HG02981 (cell line): Measurements from ENCODE around the gene SHISA2.

Experiments
- ATAC-seq: cut with Tn5 transposase; IDR thresholded peaks from one replicate; pipeline ENCODE4 v1.9.1; 2021; ENCODE audit warnings: mild to moderate bottlenecking, moderate library complexity; ENCODE audit not compliant: unreplicated experiment

SHISA2 gene

GRCh38 chr13:26050568-26051230 lies 1.1 kb downstream of the SHISA2 start:
- no peak for ATAC-seq

- no peak for ATAC-seq
These were observed 3.1 kb downstream of the SHISA2 start for GRCh38 chr13:26048741-26049140.

GRCh38 chr13:26047040-26047439 lies 4.8 kb downstream of the SHISA2 start:
- no peak for ATAC-seq

- ATAC-seq: no peak
These were observed 5.2 kb downstream of the SHISA2 start for GRCh38 chr13:26046639-26047038.

- no peak for ATAC-seq
These were observed 6.7 kb downstream of the SHISA2 start for GRCh38 chr13:26045142-26045541.

GRCh38 chr13:26042785-26043184 lies 9.0 kb downstream of the SHISA2 start:
- ATAC-seq: no peak

GRCh38 chr13:26041444-26041843 lies 10.4 kb downstream of the SHISA2 start:
- no peak for ATAC-seq

GRCh38 chr13:26038931-26039475 lies 12.8 kb downstream of the SHISA2 start:
- ATAC-seq: no peak

- no peak for ATAC-seq
These were observed 14.5 kb downstream of the SHISA2 start for GRCh38 chr13:26037302-26037701.

- no peak for ATAC-seq
These were observed 15.4 kb downstream of the SHISA2 start for GRCh38 chr13:26036383-26036782.

- no peak for ATAC-seq
These were observed 17.8 kb downstream of the SHISA2 start for GRCh38 chr13:26034018-26034417.

- no peak for ATAC-seq
These were observed 21.5 kb downstream of the SHISA2 start for GRCh38 chr13:26030331-26030730.

GRCh38 chr13:26029581-26030136 lies 22.2 kb downstream of the SHISA2 start:
- no peak for ATAC-seq

GRCh38 chr13:26026211-26026610 lies 25.6 kb downstream of the SHISA2 start:
- ATAC-seq: no peak

- ATAC-seq: no peak
These were observed 26.0 kb downstream of the SHISA2 start for GRCh38 chr13:26025771-26026170.

GRCh38 chr13:26025196-26025595 lies 26.6 kb downstream of the SHISA2 start:
- no peak for ATAC-seq

GRCh38 chr13:26024558-26024957 lies 27.3 kb downstream of the SHISA2 start:
- ATAC-seq: no peak

- ATAC-seq: no peak
These were observed 29.1 kb downstream of the SHISA2 start for GRCh38 chr13:26022538-26023292.

- ATAC-seq: no peak
These were observed 29.9 kb downstream of the SHISA2 start for GRCh38 chr13:26021956-26022355.

GRCh38 chr13:26021516-26021915 lies 30.3 kb downstream of the SHISA2 start:
- ATAC-seq: no peak

GRCh38 chr13:26020891-26021290 lies 30.9 kb downstream of the SHISA2 start:
- ATAC-seq: no peak
